Fibroblast of lung (primary cell): Measurements from ENCODE around the gene EXOC8.

Experiments
- EZH2 ChIP-seq: IDR thresholded peaks from 2 replicates; pipeline ENCODE4 v1.5.1; 2012; ENCODE audit warnings: low read length, control low read depth, mild to moderate bottlenecking; ENCODE audit errors: missing control alignments
- TF ChIP-seq, protein P1 (sequence below), 2 donors: IDR thresholded peaks in 1 of 2; conservative IDR thresholded peaks in 1 of 2; 1 replicate in 1 of 2; 2 replicates in 1 of 2; pipeline ENCODE4 v1.5.1; 2011 to 2012; ENCODE audit warnings: low read length in 2 of 2, control low read depth in 1 of 2, inconsistent platforms in 1 of 2, low read depth in 1 of 2, mild to moderate bottlenecking in 1 of 2

GRCh38 chr1:231374394-231374793, 36.7 kb upstream of the EXOC8 start:
- TF ChIP-seq, protein P1, sequence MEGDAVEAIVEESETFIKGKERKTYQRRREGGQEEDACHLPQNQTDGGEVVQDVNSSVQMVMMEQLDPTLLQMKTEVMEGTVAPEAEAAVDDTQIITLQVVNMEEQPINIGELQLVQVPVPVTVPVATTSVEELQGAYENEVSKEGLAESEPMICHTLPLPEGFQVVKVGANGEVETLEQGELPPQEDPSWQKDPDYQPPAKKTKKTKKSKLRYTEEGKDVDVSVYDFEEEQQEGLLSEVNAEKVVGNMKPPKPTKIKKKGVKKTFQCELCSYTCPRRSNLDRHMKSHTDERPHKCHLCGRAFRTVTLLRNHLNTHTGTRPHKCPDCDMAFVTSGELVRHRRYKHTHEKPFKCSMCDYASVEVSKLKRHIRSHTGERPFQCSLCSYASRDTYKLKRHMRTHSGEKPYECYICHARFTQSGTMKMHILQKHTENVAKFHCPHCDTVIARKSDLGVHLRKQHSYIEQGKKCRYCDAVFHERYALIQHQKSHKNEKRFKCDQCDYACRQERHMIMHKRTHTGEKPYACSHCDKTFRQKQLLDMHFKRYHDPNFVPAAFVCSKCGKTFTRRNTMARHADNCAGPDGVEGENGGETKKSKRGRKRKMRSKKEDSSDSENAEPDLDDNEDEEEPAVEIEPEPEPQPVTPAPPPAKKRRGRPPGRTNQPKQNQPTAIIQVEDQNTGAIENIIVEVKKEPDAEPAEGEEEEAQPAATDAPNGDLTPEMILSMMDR (conservative IDR thresholded peaks at IDR 0.05 in 1 of 2, IDR thresholded peaks at IDR 0.05 in 1 of 2; ENCODE audit: low read depth in 1 of 2, low read length in 2 of 2), result no peak
- TF ChIP-seq EZH2, result no peak
